Measurements from ENCODE around the gene MAST4. TPM values are rescaled to one million over a fixed set of nuclear protein-coding genes. Genes with fewer than 3 reads are reported as not detected.

MAST4 gene
- total and polyA plus RNA-seq, 2 donors from 2014 or later, result 27.3 to 31.4 TPM

- peak; percentile 58 for TF ChIP-seq CTCF (IDR thresholded peaks at IDR 0.05; ENCODE audit: borderline replicate concordance, extremely low read depth, insufficient read depth)
- Histone ChIP-seq H3K9ac (ENCODE audit: low read length in 3 of 3) (no peak overlapping the region), H3K4me1 (ENCODE audit: control insufficient read depth in 2 of 3, insufficient read depth in 2 of 3, low read depth in 1 of 3, low read length in 3 of 3) (no peaks in the 10 kb centered on the region), H3K27me3 (ENCODE audit: control insufficient read depth, insufficient read depth, low read length) (no peaks in the 10 kb centered on the region), H3K4me3 (ENCODE audit: low read length in 3 of 3) (no peak overlapping the region), H3K9me3 (ENCODE audit: control insufficient read depth in 2 of 3, insufficient read depth in 1 of 3, low read length in 3 of 3) (no peaks in the 10 kb centered on the region), H3K36me3 (ENCODE audit: control insufficient read depth in 2 of 3, insufficient read depth in 3 of 3, low read length in 3 of 3) (no peaks in the 10 kb centered on the region), H3K27ac (ENCODE audit: low read depth in 2 of 2, low read length in 2 of 2) (no peak overlapping the region)
- peak in 1 of 5 donors; percentile 36 for DNase-seq
- intact Hi-C loops (cut with DNase I), result no loop called here
- peak; percentile 64 for FAIRE-seq
Measured at GRCh38 chr5:66987949-66988838, 392.0 kb downstream of the MAST4 start.

GRCh38 chr5:66989286-66989685 lies 393.1 kb downstream of the MAST4 start:
- Histone ChIP-seq H3K4me3 (ENCODE audit: low read length in 3 of 3) (no peak overlapping the region), H3K9ac (ENCODE audit: low read length in 3 of 3) (no peak overlapping the region), H3K9me3 (ENCODE audit: control insufficient read depth in 2 of 3, insufficient read depth in 1 of 3, low read length in 3 of 3) (no peaks in the 10 kb centered on the region), H3K27me3 (ENCODE audit: control insufficient read depth, insufficient read depth, low read length) (no peaks in the 10 kb centered on the region), H3K36me3 (ENCODE audit: control insufficient read depth in 2 of 3, insufficient read depth in 3 of 3, low read length in 3 of 3) (no peaks in the 10 kb centered on the region), H3K27ac (ENCODE audit: low read depth in 2 of 2, low read length in 2 of 2) (no peak overlapping the region), H3K4me1 (ENCODE audit: control insufficient read depth in 2 of 3, insufficient read depth in 2 of 3, low read depth in 1 of 3, low read length in 3 of 3) (no peaks in the 10 kb centered on the region)
- DNase-seq (peak in 4 of 5 donors; percentile 46 to 75 (median 63)), FAIRE-seq (no peak)
- intact Hi-C loops (cut with DNase I), result no loop called here
- no peak for TF ChIP-seq CTCF (IDR thresholded peaks at IDR 0.05; ENCODE audit: borderline replicate concordance, extremely low read depth, insufficient read depth)

- Histone ChIP-seq H3K4me1 (ENCODE audit: control insufficient read depth in 2 of 3, insufficient read depth in 2 of 3, low read depth in 1 of 3, low read length in 3 of 3) (no peaks in the 10 kb centered on the region), H3K36me3 (ENCODE audit: control insufficient read depth in 2 of 3, insufficient read depth in 3 of 3, low read length in 3 of 3) (no peaks in the 10 kb centered on the region), H3K9me3 (ENCODE audit: control insufficient read depth in 2 of 3, insufficient read depth in 1 of 3, low read length in 3 of 3) (no peaks in the 10 kb centered on the region), H3K9ac (ENCODE audit: low read length in 3 of 3) (no peak overlapping the region), H3K27me3 (ENCODE audit: control insufficient read depth, insufficient read depth, low read length) (no peaks in the 10 kb centered on the region), H3K4me3 (ENCODE audit: low read length in 3 of 3) (no peak overlapping the region), H3K27ac (ENCODE audit: low read depth in 2 of 2, low read length in 2 of 2) (no peak overlapping the region)
- DNase-seq, result no peak
- intact Hi-C loops (cut with DNase I), result no loop called here
- FAIRE-seq, result no peak
- TF ChIP-seq CTCF (IDR thresholded peaks at IDR 0.05; ENCODE audit: borderline replicate concordance, extremely low read depth, insufficient read depth), result no peak
Measured at GRCh38 chr5:66989781-66990180, 393.6 kb downstream of the MAST4 start.
